Gastroesophageal sphincter (tissue), 4 donors: ENCODE measurements around the gene KCTD19. TPM values are rescaled to one million over a fixed set of nuclear protein-coding genes. Genes with fewer than 3 reads are reported as not detected.

ENCODE experiments used
- ATAC-seq: fragments of 150-250 bp; one replicate; pipeline ENCODE4 v1.9.1; 2016; ENCODE audit warnings: mild to moderate bottlenecking, moderate library complexity
- H3K27ac ChIP-seq, 4 donors: fragments of 200-600 bp; sonication (generic) in 3 of 4; 1 replicate in 3 of 4; 2 replicates in 1 of 4; pipeline ENCODE4 v1.5.1; 2016 to 2019
- H3K27me3 ChIP-seq: fragments of 200-600 bp; sonication (generic); one replicate; pipeline ENCODE4 v1.5.1; 2019
- H3K36me3 ChIP-seq, 2 donors: fragments of 200-600 bp; sonication (generic); one replicate each; pipeline ENCODE4 v1.5.1; 2019; ENCODE audit warnings: control low read depth in 1 of 2
- H3K4me1 ChIP-seq, 3 donors: fragments of 200-600 bp; sonication (generic); 1 replicate in 2 of 3; 2 replicates in 1 of 3; pipeline ENCODE4 v1.5.1; 2016 to 2019; ENCODE audit warnings: control low read depth in 2 of 3
- H3K4me3 ChIP-seq, 2 donors: fragments of 200-600 bp; sonication (generic); one replicate each; pipeline ENCODE4 v1.5.1; 2019; ENCODE audit warnings: mild to moderate bottlenecking in 1 of 2, moderate library complexity in 1 of 2
- H3K9me3 ChIP-seq, 3 donors: fragments of 200-600 bp; sonication (generic); one replicate each; pipeline ENCODE4 v1.5.1; 2017 to 2019; ENCODE audit warnings: control low read depth in 2 of 3
- CTCF ChIP-seq, 4 experiments: fragments of 200-600 bp in 2 of 4; fragments of 450-650 bp in 2 of 4; sonication (generic) in 1 of 4; IDR thresholded peaks; one replicate each; pipeline ENCODE4 v1.5.1; 2017 to 2019; ENCODE audit warnings: antibody characterized with exemption in 4 of 4, mild to moderate bottlenecking in 2 of 4, moderate library complexity in 2 of 4
- EP300 ChIP-seq: sonication (generic); formaldehyde crosslinking; IDR thresholded peaks from one replicate; pipeline ENCODE4 v1.6.1; 2017; ENCODE audit warnings: antibody characterized with exemption, mild to moderate bottlenecking
- POLR2A ChIP-seq, 2 donors: fragments of 450-650 bp; IDR thresholded peaks; one replicate each; pipeline ENCODE4 v1.6.1; 2017; ENCODE audit warnings: antibody characterized with exemption in 2 of 2, mild to moderate bottlenecking in 2 of 2, moderate library complexity in 1 of 2
- POLR2AphosphoS5 ChIP-seq: sonication (generic); formaldehyde crosslinking; IDR thresholded peaks from one replicate; pipeline ENCODE4 v1.6.1; 2017; ENCODE audit warnings: antibody characterized with exemption
- WGBS, 2 donors: methylation state at CpG; one replicate each; pipeline ENCODE4 v1.1.5; 2018; ENCODE audit warnings: low coverage in 1 of 2; 5-methylcytosine and 5-hydroxymethylcytosine counted together
- total RNA-seq, 4 donors: library from RNA; depleted of rRNA; stranded (reverse); fragments of >200 nt; gene quantifications; one replicate each; pipeline ENCODE4 v1.1.0, GENCODE V29; 2016

Gene KCTD19
- total RNA-seq, 4 donors from 2014 or later, result 0.13 to 0.19 TPM; not detected in 2

- H3K4me3 ChIP-seq, result no peak overlapping the region
- no peak for ATAC-seq
- H3K36me3 ChIP-seq, result no peaks in the 10 kb centered on the region
- TF ChIP-seq POLR2AphosphoS5 (no peak), POLR2A (IDR thresholded peaks at IDR 0.05) (no peak), CTCF (IDR thresholded peaks at IDR 0.05) (no peak), EP300 (no peak)
- no peaks in the 10 kb centered on the region for H3K27me3 ChIP-seq
- 85 to 91% methylated on average over 7 to 12 of the region's 13 CpGs for WGBS, 2 donors
- peaks cover 0 to 10% (median 0%) of the 10 kb centered on the region in 3 donors for H3K4me1 ChIP-seq
- no peak overlapping the region for H3K27ac ChIP-seq
- H3K9me3 ChIP-seq, result no peaks in the 10 kb centered on the region
Observed at GRCh38 chr16:67305216-67306071, 21.1 kb downstream of the KCTD19 start.

GRCh38 chr16:67304020-67304419, 22.5 kb downstream of the KCTD19 start:
- Histone ChIP-seq H3K36me3 (no peaks in the 10 kb centered on the region), H3K27ac (no peak overlapping the region), H3K4me3 (no peak overlapping the region), H3K9me3 (no peaks in the 10 kb centered on the region), H3K4me1 (peaks cover 0 to 10% (median 0%) of the 10 kb centered on the region in 3 donors), H3K27me3 (no peaks in the 10 kb centered on the region)
- 67 to 100% methylated on average over 1 of the region's 1 CpG for WGBS, 2 donors
- TF ChIP-seq POLR2AphosphoS5, result no peak
- no peak for TF ChIP-seq EP300
- no peak for TF ChIP-seq CTCF (IDR thresholded peaks at IDR 0.05)
- no peak for TF ChIP-seq POLR2A (IDR thresholded peaks at IDR 0.05)
- no peak for ATAC-seq

- 65% methylated on average over 4 of the region's 8 CpGs; no CpG with 5 or more reads in 1 of the 2 donors for WGBS, 2 donors
- Histone ChIP-seq H3K27ac (no peak overlapping the region), H3K9me3 (no peaks in the 10 kb centered on the region), H3K36me3 (no peaks in the 10 kb centered on the region), H3K4me3 (no peak overlapping the region), H3K4me1 (peaks cover 0 to 10% (median 0%) of the 10 kb centered on the region in 3 donors), H3K27me3 (peaks cover 5% of the 10 kb centered on the region)
- no peak for ATAC-seq
- TF ChIP-seq POLR2AphosphoS5 (no peak), CTCF (IDR thresholded peaks at IDR 0.05) (no peak), POLR2A (IDR thresholded peaks at IDR 0.05) (no peak), EP300 (no peak)
Observed at GRCh38 chr16:67302970-67303369, 23.6 kb downstream of the KCTD19 start.

GRCh38 chr16:67302076-67302475, 24.5 kb downstream of the KCTD19 start:
- H3K4me3 ChIP-seq, result no peak overlapping the region
- no peak for ATAC-seq
- H3K9me3 ChIP-seq, result no peaks in the 10 kb centered on the region

More at GRCh38 chr16:67302076-67302475, 24.5 kb downstream of the KCTD19 start:
- Histone ChIP-seq H3K27ac (peak overlapping the region in 2 of 4 donors; percentile 46 to 47), H3K4me1 (peaks cover 0 to 10% (median 0%) of the 10 kb centered on the region in 3 donors), H3K36me3 (no peaks in the 10 kb centered on the region), H3K27me3 (peaks cover 5% of the 10 kb centered on the region)
- TF ChIP-seq EP300 (no peak), POLR2A (IDR thresholded peaks at IDR 0.05) (no peak), POLR2AphosphoS5 (no peak), CTCF (IDR thresholded peaks at IDR 0.05) (no peak)
- 61% methylated on average over 3 of the region's 7 CpGs; no CpG with 5 or more reads in 1 of the 2 donors for WGBS, 2 donors
